Measurements from ENCODE around the gene CBX2. TPM values are rescaled to one million over a fixed set of nuclear protein-coding genes. Genes with fewer than 3 reads are reported as not detected.
A peak's percentile ranks its signal among the peaks of the same experiment; 100 is the strongest.

CBX2 gene
- total RNA-seq, 2 donors from 2014 or later: 1.6 to 2.0 TPM

DNA sequence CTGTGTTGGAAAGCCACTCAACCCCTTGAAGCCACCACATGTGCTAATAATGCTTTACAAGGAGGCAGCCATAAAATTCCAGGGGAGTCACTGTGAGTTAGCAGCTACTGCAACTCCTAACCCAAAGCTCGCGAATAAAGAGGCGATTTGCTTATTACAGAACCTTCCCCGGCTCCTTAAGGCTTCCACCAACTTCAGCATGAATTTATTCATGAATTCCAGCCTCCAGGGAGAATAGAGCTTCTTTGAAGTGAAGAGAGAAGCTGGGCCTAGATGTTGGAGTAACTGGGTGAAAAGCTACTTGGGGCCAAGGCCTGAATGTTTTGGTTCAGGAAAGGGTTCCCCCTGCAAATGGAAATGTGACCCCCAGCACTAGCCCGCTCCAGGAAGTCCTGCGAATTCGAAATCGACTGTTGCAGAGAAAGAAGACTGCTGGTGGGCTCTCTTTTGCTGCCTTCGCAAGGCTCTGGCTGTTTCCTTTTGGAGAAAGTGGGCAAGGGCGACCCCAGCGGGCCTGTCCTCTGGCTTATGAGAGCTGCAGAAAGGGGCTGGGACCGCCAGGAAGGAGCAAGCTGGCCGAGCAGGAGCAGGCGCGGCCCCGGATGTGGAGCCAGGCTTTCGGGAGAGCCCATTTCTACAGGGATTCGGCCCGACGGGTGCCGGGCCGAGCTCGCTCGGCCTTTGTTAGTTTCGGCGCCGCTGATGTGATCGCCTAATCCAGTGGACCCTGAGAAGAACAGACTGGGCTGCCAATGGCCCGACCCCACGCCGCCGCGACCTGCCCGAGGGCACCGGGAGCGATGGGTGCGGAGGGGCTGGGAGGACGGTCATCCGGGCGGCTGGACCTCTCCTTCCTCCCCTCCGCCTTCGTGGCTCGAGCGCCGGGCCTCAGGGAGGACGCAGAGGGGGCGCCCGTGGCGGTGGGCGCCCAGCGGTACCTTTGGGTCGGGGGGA lies 11.3 kb downstream of the CBX2 start:
- Histone ChIP-seq H3K4me3 (no peak overlapping the region), H3K9me3 (no peaks in the 10 kb centered on the region), H3K36me3 (replicated peaks in 1 of 2; ENCODE audit: insufficient read depth in 1 of 2, low read depth in 2 of 2) (no peaks in the 10 kb centered on the region), H3K4me1 (peaks cover 23% of the 10 kb centered on the region), H3K27ac (no peak overlapping the region), H3K27me3 (peaks cover 0 to 27% of the 10 kb centered on the region in 2 donors)
- intact Hi-C loops (cut with DNase I): no loop called here
- WGBS, 2 donors: 34 to 78% methylated on average over 11 to 49 of the region's 52 CpGs
- DNase-seq: no peak
- TF ChIP-seq, protein P1, sequence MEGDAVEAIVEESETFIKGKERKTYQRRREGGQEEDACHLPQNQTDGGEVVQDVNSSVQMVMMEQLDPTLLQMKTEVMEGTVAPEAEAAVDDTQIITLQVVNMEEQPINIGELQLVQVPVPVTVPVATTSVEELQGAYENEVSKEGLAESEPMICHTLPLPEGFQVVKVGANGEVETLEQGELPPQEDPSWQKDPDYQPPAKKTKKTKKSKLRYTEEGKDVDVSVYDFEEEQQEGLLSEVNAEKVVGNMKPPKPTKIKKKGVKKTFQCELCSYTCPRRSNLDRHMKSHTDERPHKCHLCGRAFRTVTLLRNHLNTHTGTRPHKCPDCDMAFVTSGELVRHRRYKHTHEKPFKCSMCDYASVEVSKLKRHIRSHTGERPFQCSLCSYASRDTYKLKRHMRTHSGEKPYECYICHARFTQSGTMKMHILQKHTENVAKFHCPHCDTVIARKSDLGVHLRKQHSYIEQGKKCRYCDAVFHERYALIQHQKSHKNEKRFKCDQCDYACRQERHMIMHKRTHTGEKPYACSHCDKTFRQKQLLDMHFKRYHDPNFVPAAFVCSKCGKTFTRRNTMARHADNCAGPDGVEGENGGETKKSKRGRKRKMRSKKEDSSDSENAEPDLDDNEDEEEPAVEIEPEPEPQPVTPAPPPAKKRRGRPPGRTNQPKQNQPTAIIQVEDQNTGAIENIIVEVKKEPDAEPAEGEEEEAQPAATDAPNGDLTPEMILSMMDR (IDR thresholded peaks at IDR 0.05): no peak
- TF ChIP-seq POLR2A (IDR thresholded peaks at IDR 0.05): no peak
- ATAC-seq: peak; percentile 5

DNA sequence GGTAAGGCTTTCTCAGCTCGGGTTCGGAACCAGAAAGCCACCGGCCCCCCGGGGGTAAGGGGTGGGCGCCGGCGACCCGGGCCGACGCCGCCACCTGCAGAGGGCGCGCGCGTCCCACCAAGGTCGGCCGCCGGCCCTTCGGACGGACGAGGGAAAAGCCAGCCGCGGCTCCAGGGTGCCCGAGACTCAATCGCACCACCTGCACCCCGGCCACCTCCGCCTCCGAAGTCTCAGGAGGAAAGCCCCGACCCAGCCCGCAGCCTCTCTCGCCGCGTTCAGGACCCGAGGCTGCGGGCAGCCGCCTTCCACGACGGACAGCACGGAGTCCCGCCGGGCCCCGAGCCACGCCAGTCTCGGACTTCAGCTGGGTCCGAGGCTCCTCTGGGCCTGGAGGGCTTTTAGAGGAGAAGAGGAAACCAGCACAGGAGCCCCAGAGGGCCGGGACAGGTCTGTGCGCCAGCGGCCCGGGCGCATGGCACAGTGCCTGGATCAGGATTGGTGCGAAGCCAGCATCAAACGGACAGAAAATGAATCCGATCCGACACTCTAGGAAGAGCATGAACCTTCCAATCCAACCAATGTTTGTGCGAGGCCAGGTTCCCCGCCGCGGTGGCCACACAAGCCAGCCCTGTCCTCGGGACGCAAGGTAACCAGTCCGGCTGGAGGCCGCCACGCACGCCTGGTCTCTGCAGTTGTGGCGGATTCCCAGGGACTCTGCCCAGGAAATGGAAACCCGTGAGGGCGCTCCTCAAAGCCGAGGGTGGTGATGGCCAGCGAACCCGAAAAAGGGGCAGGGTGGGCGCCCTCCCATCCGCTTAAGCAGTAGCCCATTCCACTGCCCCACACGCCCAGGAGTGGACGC lies 12.2 kb downstream of the CBX2 start:
- Histone ChIP-seq H3K9me3 (no peaks in the 10 kb centered on the region), H3K36me3 (replicated peaks in 1 of 2; ENCODE audit: insufficient read depth in 1 of 2, low read depth in 2 of 2) (no peaks in the 10 kb centered on the region), H3K4me3 (no peak overlapping the region), H3K27me3 (peaks cover 0 to 27% of the 10 kb centered on the region in 2 donors), H3K27ac (no peak overlapping the region), H3K4me1 (peaks cover 23% of the 10 kb centered on the region)
- 6 to 7% methylated on average over 11 to 67 of the region's 74 CpGs for WGBS, 2 donors
- ATAC-seq: peak; percentile 67
- DNase-seq: peak in 3 of 4 donors; percentile 36 to 62 (median 50)
- TF ChIP-seq, protein P1 (IDR thresholded peaks at IDR 0.05): peak; percentile 55 to 68 (median 59)
- TF ChIP-seq POLR2A (IDR thresholded peaks at IDR 0.05): no peak
- intact Hi-C loops (cut with DNase I): loop anchor here (10.0 kb wide), 1 partner anchor 55 kb away; no protein-coding TSS in a partner anchor

DNA sequence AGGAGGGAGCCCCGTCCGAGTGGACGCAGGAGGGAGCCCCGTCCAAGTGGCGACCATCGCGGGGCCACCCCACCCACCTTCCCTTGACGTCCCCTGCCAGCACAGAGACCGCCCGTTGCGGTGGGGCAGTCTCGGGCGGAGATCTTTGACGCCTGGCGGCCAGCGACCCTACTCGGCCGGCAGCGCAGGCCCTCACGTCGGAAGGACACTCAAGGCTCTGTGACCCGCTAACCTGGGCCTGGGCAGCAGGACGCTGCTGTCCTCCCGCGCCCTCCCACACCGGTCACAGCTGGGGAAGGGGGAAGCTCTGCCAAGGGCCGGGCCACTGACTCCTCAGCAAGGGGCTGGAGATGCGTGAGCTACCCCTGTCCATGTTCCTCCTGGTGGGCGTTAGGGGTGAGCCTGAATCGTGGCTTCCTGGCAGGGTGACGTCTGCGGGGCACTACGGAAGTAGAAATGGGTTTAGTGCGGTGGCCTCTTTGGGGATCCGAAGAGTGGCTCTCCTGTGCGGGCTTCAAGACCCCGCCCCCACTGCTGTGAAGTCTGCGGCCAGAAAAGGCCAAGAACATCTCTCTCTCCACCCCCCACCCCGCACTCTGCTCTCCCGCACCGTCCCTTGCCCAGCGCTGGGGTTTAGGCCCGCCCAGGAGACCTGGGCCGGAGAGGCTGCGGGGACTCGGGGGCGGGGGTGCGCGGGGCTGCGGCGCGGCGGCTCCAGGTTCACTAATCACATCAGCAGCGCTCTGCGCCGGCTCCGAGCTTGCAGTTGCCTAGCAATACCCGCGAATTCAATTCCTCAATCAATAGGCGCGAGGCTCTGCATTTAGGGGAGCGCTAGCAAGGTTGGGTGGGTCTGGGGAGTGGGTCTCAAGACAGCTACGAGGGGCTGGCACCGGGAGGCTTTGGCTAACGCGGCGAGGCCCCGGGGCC lies 13.1 kb downstream of the CBX2 start:
- TF ChIP-seq POLR2A (IDR thresholded peaks at IDR 0.05): no peak
- TF ChIP-seq, protein P1 (IDR thresholded peaks at IDR 0.05): no peak
- ATAC-seq (no peak), DNase-seq (no peak)
- WGBS, 2 donors: 7 to 10% methylated on average over 14 to 68 of the region's 68 CpGs
- H3K27me3 ChIP-seq: peaks cover 0 to 27% of the 10 kb centered on the region in 2 donors
- no peak overlapping the region for H3K27ac ChIP-seq
- no peaks in the 10 kb centered on the region for H3K9me3 ChIP-seq
- H3K4me3 ChIP-seq: no peak overlapping the region
- intact Hi-C loops (cut with DNase I): loop anchor here (10.0 kb wide), 1 partner anchor 54 kb away; no protein-coding TSS in a partner anchor
- H3K36me3 ChIP-seq (replicated peaks in 1 of 2; ENCODE audit: insufficient read depth in 1 of 2, low read depth in 2 of 2): no peaks in the 10 kb centered on the region
- peaks cover 27% of the 10 kb centered on the region for H3K4me1 ChIP-seq

DNA sequence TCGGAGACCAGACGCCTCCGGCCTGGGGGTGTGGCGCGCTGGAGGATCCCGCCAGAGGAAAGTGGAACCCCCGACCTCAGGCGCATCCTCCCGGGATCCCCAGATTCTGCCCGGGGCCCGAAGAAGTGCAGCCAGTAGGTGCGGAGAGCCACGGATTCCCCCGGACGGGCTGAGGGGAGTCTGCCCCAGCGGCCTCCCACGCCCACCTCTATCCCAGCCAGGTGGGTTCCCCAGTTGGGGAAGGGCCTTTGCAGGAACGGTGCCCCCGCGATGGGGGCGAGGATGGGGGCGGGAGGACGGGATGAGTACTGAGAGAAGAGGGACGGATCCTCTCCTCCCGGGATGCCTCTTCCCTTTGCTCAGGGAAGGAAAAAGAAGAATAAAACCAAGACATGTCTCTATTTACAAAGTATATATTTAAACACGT lies 13.8 kb downstream of the CBX2 start:
- 30 to 39% methylated on average over 16 to 26 of the region's 26 CpGs for WGBS, 2 donors
- no peaks in the 10 kb centered on the region for H3K9me3 ChIP-seq
- intact Hi-C loops (cut with DNase I): loop anchor here (10.0 kb wide), 1 partner anchor 53 kb away; no protein-coding TSS in a partner anchor
- H3K4me1 ChIP-seq: peaks cover 32% of the 10 kb centered on the region
- ATAC-seq (no peak), DNase-seq (no peak)
- no peaks in the 10 kb centered on the region for H3K36me3 ChIP-seq (replicated peaks in 1 of 2; ENCODE audit: insufficient read depth in 1 of 2, low read depth in 2 of 2)
- TF ChIP-seq POLR2A (IDR thresholded peaks at IDR 0.05): no peak
- TF ChIP-seq, protein P1 (IDR thresholded peaks at IDR 0.05): no peak
- no peak overlapping the region for H3K4me3 ChIP-seq
- peaks cover 0 to 27% of the 10 kb centered on the region in 2 donors for H3K27me3 ChIP-seq
- H3K27ac ChIP-seq: no peak overlapping the region
